Vagina (tissue), 2 donors: ENCODE measurements around the gene MED16. TPM values are rescaled to one million over a fixed set of nuclear protein-coding genes. Genes with fewer than 3 reads are reported as not detected.

Source experiments
- DNase-seq, 2 donors: peaks; one replicate each; pipeline ENCODE4 v3.0.0-alpha.2; 2017; ENCODE audit errors: extremely low spot score in 2 of 2
- H3K27ac ChIP-seq: fragments of 200-600 bp; sonication (generic); one replicate; pipeline ENCODE4 v1.5.1; 2019
- H3K27me3 ChIP-seq: fragments of 200-600 bp; sonication (generic); one replicate; pipeline ENCODE4 v1.5.1; 2019
- H3K36me3 ChIP-seq, 2 donors: fragments of 200-600 bp; sonication (generic); one replicate each; pipeline ENCODE4 v1.5.1; 2017 to 2019
- H3K4me1 ChIP-seq: fragments of 200-600 bp; sonication (generic); one replicate; pipeline ENCODE4 v1.5.1; 2019
- H3K4me3 ChIP-seq, 2 donors: fragments of 200-600 bp; sonication (generic); 1 replicate in 1 of 2; 2 replicates in 1 of 2; pipeline ENCODE4 v1.5.1; 2016 to 2019
- H3K9me3 ChIP-seq: fragments of 200-600 bp; sonication (generic); one replicate; pipeline ENCODE4 v1.5.1; 2019
- CTCF ChIP-seq, 3 experiments: fragments of 450-650 bp in 2 of 3; fragments of 200-600 bp in 1 of 3; sonication (generic) in 1 of 3; IDR thresholded peaks; one replicate each; pipeline ENCODE4 v1.5.1; 2017 to 2019; ENCODE audit warnings: antibody characterized with exemption in 3 of 3, mild to moderate bottlenecking in 2 of 3, moderate library complexity in 2 of 3
- POLR2A ChIP-seq, 2 donors: fragments of 450-650 bp; IDR thresholded peaks; one replicate each; pipeline ENCODE4 v1.6.1; 2017; ENCODE audit warnings: antibody characterized with exemption in 2 of 2, mild to moderate bottlenecking in 2 of 2, moderate library complexity in 2 of 2
- POLR2AphosphoS5 ChIP-seq, 2 donors: sonication (generic); formaldehyde crosslinking; IDR thresholded peaks; one replicate each; pipeline ENCODE4 v1.9.0; 2017; ENCODE audit warnings: antibody characterized with exemption in 2 of 2, mild to moderate bottlenecking in 2 of 2, low read depth in 1 of 2; ENCODE audit not compliant: insufficient read depth in 1 of 2
- intact Hi-C: fragments of 100-400 bp; cut with DNase I; formaldehyde crosslinking; loops from one replicate; pipeline ENCODE4 v1.15.1; 2023
- total RNA-seq: library from RNA; depleted of rRNA; stranded (reverse); fragments of >200 nt; gene quantifications from one replicate; pipeline ENCODE4 v1.2.3, GENCODE V29; 2016

The MED16 gene
- total RNA-seq, 1 donor from 2014 or later: 46.9 TPM

- intact Hi-C loops: no loop called here
- Histone ChIP-seq H3K36me3 (no peaks in the 10 kb centered on the region), H3K27ac (peak within 1 kb of the TSS; percentile 97), H3K9me3 (no peaks in the 10 kb centered on the region), H3K4me3 (peak within 1 kb of the TSS; percentile 75 to 92), H3K4me1 (peaks cover 35% of the 10 kb centered on the region), H3K27me3 (peaks cover 10% of the 10 kb centered on the region)
- DNase-seq: no peak
- TF ChIP-seq POLR2AphosphoS5 (IDR thresholded peaks at IDR 0.05; ENCODE audit: insufficient read depth in 1 of 2, low read depth in 1 of 2) (peak in 1 of 2 donors; percentile 62), POLR2A (IDR thresholded peaks at IDR 0.05) (peak in 1 of 2 donors; percentile 56), CTCF (IDR thresholded peaks at IDR 0.05) (no peak)
These were observed 20.2 kb upstream of the MED16 start, which contains the start of gene R3HDM4 for GRCh38 chr19:913080-913748. R3HDM4 (minus strand) TSS chr19:913219; CDS start chr19:913157, 62 bp downstream.

- intact Hi-C loops: no loop called here
- H3K4me3 ChIP-seq: peak overlapping the region; percentile 75 to 92
- H3K36me3 ChIP-seq: no peaks in the 10 kb centered on the region
- TF ChIP-seq POLR2A (IDR thresholded peaks at IDR 0.05) (no peak), POLR2AphosphoS5 (IDR thresholded peaks at IDR 0.05; ENCODE audit: insufficient read depth in 1 of 2, low read depth in 1 of 2) (no peak), CTCF (IDR thresholded peaks at IDR 0.05) (no peak)
- peaks cover 2% of the 10 kb centered on the region for H3K27me3 ChIP-seq
- no peaks in the 10 kb centered on the region for H3K9me3 ChIP-seq
- peak overlapping the region; percentile 70 for H3K27ac ChIP-seq
- H3K4me1 ChIP-seq: peaks cover 27% of the 10 kb centered on the region
- no peak for DNase-seq
These were observed 19.4 kb upstream of the MED16 start for GRCh38 chr19:912181-913079.

- no peaks in the 10 kb centered on the region for H3K9me3 ChIP-seq
- no peaks in the 10 kb centered on the region for H3K27me3 ChIP-seq
- DNase-seq: no peak
- no peaks in the 10 kb centered on the region for H3K36me3 ChIP-seq
- no peak for TF ChIP-seq POLR2AphosphoS5 (IDR thresholded peaks at IDR 0.05; ENCODE audit: insufficient read depth in 1 of 2, low read depth in 1 of 2)
- TF ChIP-seq CTCF (IDR thresholded peaks at IDR 0.05): no peak
- TF ChIP-seq POLR2A (IDR thresholded peaks at IDR 0.05): no peak
- no peak overlapping the region for H3K4me3 ChIP-seq
- H3K27ac ChIP-seq: no peak overlapping the region
- intact Hi-C loops: no loop called here
- peaks cover 20% of the 10 kb centered on the region for H3K4me1 ChIP-seq
These were observed 18.4 kb upstream of the MED16 start for GRCh38 chr19:911197-912033.

DNA sequence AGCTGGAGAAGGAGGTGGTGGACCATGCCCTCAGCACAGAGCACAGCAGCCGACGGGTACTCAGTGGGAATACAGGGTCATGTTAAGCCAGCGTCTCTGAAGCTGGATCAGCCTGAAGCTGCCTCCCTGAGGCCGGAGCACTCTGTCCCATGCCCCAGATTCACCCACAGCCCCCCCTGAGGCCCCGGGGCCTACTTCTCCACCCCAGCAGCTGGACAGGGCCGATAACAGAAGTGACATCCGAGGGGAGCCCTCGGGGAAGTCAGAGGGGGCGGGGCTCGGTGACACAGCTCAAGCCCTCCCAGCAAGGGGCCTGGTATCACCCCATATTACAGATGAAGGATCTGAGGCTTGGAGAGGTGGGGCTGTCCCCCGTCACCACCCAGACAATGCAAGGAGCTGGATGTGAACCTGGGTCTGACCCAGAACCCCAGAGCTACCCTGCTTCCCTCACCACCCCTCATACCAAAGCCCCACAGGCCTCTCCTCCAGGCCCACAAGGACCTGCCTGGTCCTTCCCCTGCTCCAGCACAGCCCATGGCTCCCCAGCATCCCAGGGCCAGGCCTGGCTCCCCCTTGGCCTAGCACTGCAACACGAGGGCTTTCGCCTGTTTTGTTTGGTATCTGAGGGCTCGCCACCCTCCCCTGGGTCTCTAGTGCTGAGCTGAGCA lies 14.3 kb upstream of the MED16 start:
- no peak overlapping the region for H3K4me3 ChIP-seq
- TF ChIP-seq CTCF (IDR thresholded peaks at IDR 0.05) (no peak), POLR2AphosphoS5 (IDR thresholded peaks at IDR 0.05; ENCODE audit: insufficient read depth in 1 of 2, low read depth in 1 of 2) (no peak), POLR2A (IDR thresholded peaks at IDR 0.05) (no peak)
- peaks cover 26% of the 10 kb centered on the region for H3K4me1 ChIP-seq
- no peak for DNase-seq
- no peaks in the 10 kb centered on the region for H3K36me3 ChIP-seq
- intact Hi-C loops: no loop called here
- no peaks in the 10 kb centered on the region for H3K27me3 ChIP-seq
- no peak overlapping the region for H3K27ac ChIP-seq
- H3K9me3 ChIP-seq: no peaks in the 10 kb centered on the region
